Hepatocyte (in vitro differentiated cells): ENCODE measurements around the gene VMP1.

Source experiments
- CTCF ChIP-seq: fragments of 200-600 bp; sonication (generic); IDR thresholded peaks from 2 replicates; pipeline ENCODE4 v1.5.1; 2016; ENCODE audit warnings: antibody characterized with exemption, mild to moderate bottlenecking; ENCODE audit not compliant: poor library complexity
- EZH2phosphoT487 ChIP-seq: fragments of 200-600 bp; sonication (generic); IDR thresholded peaks from one replicate; pipeline ENCODE4 v1.6.1; 2018; ENCODE audit warnings: antibody characterized with exemption, mild to moderate bottlenecking, low read depth, moderate library complexity; ENCODE audit not compliant: unreplicated experiment, severe bottlenecking

- TF ChIP-seq CTCF: no peak
- TF ChIP-seq EZH2phosphoT487: no peak
Observed at GRCh38 chr17:59830846-59831486, 123.5 kb downstream of the VMP1 start.
